Activated naive CD4-positive, alpha-beta T cell treated with anti-CD3 and anti-CD28 coated beads, Interleukin-2, amount 10 ng/mL, durations not matched to agents 7 days and 5 days (primary cell): ENCODE measurements around the gene ITGA6.

Experiments
- CTCF ChIA-PET: fragments of 350-600 bp; sonication (Branson Sonifier 250); formaldehyde crosslinking; loops from one replicate; lab custom pipeline; 2021; ENCODE audit warnings: antibody characterized with exemption; lab: Charles Lee
- DNase-seq: peaks from one replicate; pipeline ENCODE4 v3.0.0-alpha.2; 2020
- H3K27ac Mint-ChIP-seq: one replicate; pipeline ENCODE4 v1.8.0; 2021; ENCODE audit warnings: mild to moderate bottlenecking, moderate library complexity, mixed read lengths
- H3K27me3 Mint-ChIP-seq: one replicate; pipeline ENCODE4 v1.8.0; 2021; ENCODE audit warnings: mild to moderate bottlenecking, mixed read lengths
- H3K36me3 Mint-ChIP-seq: one replicate; pipeline ENCODE4 v1.8.0; 2021; ENCODE audit warnings: mixed read lengths
- H3K4me1 Mint-ChIP-seq: one replicate; pipeline ENCODE4 v1.8.0; 2021; ENCODE audit warnings: mixed read lengths
- H3K4me3 Mint-ChIP-seq: one replicate; pipeline ENCODE4 v1.8.0; 2021; ENCODE audit warnings: mild to moderate bottlenecking, moderate library complexity, mixed read lengths
- H3K9me3 Mint-ChIP-seq: one replicate; pipeline ENCODE4 v1.8.0; 2021; ENCODE audit warnings: mixed read lengths

The ITGA6 gene

GRCh38 chr2:172404824-172405223 is 22.6 kb upstream of the ITGA6 start:
- CTCF ChIA-PET, result no interaction called here
- Mint-ChIP-seq H3K4me1 (no peaks in the 10 kb centered on the region), H3K9me3 (no peaks in the 10 kb centered on the region), H3K4me3 (no peak overlapping the region), H3K27ac (no peak overlapping the region), H3K27me3 (peaks cover 20% of the 10 kb centered on the region), H3K36me3 (no peaks in the 10 kb centered on the region)
- no peak for DNase-seq

DNA sequence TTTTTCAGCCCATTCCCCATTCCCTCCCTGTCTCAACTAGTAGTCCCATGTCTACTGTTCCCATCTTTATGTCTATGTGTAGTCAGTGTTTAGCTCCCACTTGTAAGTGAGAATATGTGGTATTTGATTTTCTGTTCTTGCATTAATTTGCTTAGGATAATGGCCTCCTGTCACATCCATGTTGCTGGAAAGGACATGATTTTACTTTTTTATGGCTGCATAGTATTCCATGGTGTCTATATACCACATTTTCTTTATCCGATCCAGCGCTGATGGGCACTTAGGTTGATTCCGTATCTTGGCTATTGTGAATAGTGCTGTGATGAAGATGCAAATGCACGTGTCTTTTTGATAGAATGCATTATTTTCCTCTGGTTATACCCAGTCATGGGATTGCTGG is 21.7 kb upstream of the ITGA6 start:
- CTCF ChIA-PET, result no interaction called here
- peaks cover 23% of the 10 kb centered on the region for H3K27me3 Mint-ChIP-seq
- H3K4me1 Mint-ChIP-seq, result no peaks in the 10 kb centered on the region
- no peak overlapping the region for H3K27ac Mint-ChIP-seq
- H3K9me3 Mint-ChIP-seq, result no peaks in the 10 kb centered on the region
- no peak for DNase-seq
- H3K36me3 Mint-ChIP-seq, result no peaks in the 10 kb centered on the region
- H3K4me3 Mint-ChIP-seq, result no peak overlapping the region

DNA sequence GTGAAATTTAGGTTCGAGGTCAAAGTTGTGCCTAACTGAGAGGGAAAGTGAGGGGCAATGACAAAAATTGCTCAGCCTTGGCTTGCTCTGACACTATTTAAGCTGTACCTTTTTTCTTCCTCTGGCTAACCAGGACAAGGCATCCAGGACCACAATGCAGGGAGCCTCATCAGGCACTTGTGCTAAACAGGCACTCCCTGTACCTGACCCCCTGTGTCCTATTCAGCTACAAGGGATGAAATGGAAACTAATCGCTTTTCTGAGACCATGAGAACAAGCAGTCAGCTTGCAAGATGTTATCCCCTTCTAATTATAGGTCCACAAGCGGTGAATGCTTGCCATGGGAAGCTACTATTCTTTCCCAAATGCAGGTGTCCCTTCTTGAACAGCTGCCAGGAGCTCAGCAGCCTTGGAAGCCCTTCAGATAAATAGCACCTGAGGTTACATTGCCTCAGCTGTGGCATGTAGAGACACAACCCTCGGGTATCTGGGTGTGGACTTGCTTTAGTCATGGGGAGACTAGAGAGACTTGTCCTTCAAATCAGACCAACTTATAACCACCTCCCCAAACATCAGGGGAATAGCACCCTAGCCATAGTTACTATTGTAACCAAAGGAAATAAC is 19.1 kb upstream of the ITGA6 start:
- H3K27ac Mint-ChIP-seq, result no peak overlapping the region
- H3K27me3 Mint-ChIP-seq, result peaks cover 29% of the 10 kb centered on the region
- no peaks in the 10 kb centered on the region for H3K9me3 Mint-ChIP-seq
- H3K4me1 Mint-ChIP-seq, result no peaks in the 10 kb centered on the region
- no peaks in the 10 kb centered on the region for H3K36me3 Mint-ChIP-seq
- CTCF ChIA-PET, result interaction anchor here (0.6 kb wide), 1 partner anchor 15 kb away, joined by 3 read pairs; no protein-coding TSS in a partner anchor
- no peak for DNase-seq
- H3K4me3 Mint-ChIP-seq, result no peak overlapping the region

- Mint-ChIP-seq H3K4me1 (no peaks in the 10 kb centered on the region), H3K27me3 (peaks cover 22% of the 10 kb centered on the region), H3K9me3 (no peaks in the 10 kb centered on the region), H3K27ac (no peak overlapping the region), H3K4me3 (no peak overlapping the region), H3K36me3 (no peaks in the 10 kb centered on the region)
- CTCF ChIA-PET, result interaction anchor here (0.6 kb wide), 1 partner anchor 14 kb away, joined by 3 read pairs; no protein-coding TSS in a partner anchor
- no peak for DNase-seq
Measured at GRCh38 chr2:172409042-172409441, 18.3 kb upstream of the ITGA6 start.

DNA sequence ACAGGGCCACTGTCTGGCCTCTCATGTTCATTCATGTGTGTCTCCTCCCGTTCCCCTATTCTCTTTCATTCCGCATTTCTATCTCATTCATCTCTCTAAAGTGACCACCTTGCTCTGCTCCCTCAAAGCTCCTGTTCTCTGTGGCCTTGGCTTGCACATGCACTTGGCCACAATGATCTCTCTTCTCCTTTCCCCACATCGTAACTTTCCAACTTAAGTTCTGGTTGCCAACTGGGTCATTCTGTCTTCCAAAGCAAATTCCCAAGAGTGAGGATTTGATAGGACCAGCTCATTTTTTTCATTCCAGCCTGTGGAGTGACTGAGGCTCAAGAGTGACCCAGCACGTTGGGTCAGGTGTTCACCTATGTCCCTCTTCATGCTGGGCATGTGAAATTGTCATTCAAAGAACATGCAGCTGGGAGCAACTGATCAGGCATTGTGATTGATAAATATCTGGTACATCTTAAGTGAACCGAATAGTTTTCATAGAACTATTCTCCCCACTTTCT is 14.3 kb upstream of the ITGA6 start:
- no peaks in the 10 kb centered on the region for H3K36me3 Mint-ChIP-seq
- no peaks in the 10 kb centered on the region for H3K4me1 Mint-ChIP-seq
- H3K27me3 Mint-ChIP-seq, result peaks cover 30% of the 10 kb centered on the region
- no peaks in the 10 kb centered on the region for H3K9me3 Mint-ChIP-seq
- H3K27ac Mint-ChIP-seq, result no peak overlapping the region
- no peak for DNase-seq
- CTCF ChIA-PET, result no interaction called here
- no peak overlapping the region for H3K4me3 Mint-ChIP-seq

DNA sequence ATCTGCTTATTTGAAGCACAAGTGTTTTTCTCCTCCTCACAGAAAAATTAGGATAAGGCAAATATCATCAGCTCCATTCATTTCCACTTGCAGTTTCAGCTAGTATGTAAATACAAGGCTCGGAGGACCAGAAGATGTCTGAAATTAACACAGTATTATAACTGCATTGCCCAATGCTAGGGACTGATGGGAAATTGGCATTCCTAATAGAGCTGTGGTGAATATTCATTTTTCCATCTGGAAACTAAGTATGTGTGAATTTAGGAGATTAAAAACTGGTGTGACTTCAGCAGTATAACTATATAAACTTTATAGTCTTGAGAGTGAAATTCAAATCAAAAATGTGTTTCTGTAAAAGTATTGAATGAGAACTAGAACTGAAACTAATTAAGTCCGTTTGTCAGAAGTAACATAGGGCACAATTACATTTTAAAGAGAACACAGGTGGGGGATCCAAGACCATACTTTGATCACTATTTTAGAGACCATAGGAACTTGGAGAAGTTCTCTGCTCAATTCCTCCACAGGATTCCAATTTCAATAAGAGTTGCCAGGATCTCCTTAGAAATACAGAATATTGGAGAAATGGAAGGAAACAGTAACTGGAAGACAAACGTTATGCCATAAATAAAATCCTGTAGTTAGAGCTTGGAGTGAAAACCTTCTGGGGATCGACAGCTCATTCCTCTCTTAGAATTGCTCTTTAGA is 12.1 kb upstream of the ITGA6 start:
- Mint-ChIP-seq H3K27ac (no peak overlapping the region), H3K36me3 (no peaks in the 10 kb centered on the region), H3K4me3 (no peak overlapping the region), H3K27me3 (peaks cover 35% of the 10 kb centered on the region), H3K4me1 (no peaks in the 10 kb centered on the region), H3K9me3 (no peaks in the 10 kb centered on the region)
- CTCF ChIA-PET, result interaction anchor here (1.2 kb wide), 1 partner anchor 46 kb away, joined by 3 read pairs; no protein-coding TSS in a partner anchor
- no peak for DNase-seq

- Mint-ChIP-seq H3K9me3 (no peaks in the 10 kb centered on the region), H3K4me3 (no peak overlapping the region), H3K27me3 (peaks cover 31% of the 10 kb centered on the region), H3K27ac (no peak overlapping the region), H3K4me1 (no peaks in the 10 kb centered on the region), H3K36me3 (no peaks in the 10 kb centered on the region)
- CTCF ChIA-PET, result no interaction called here
- no peak for DNase-seq
Measured at GRCh38 chr2:172415865-172416183, 11.6 kb upstream of the ITGA6 start.

- Mint-ChIP-seq H3K9me3 (no peaks in the 10 kb centered on the region), H3K36me3 (no peaks in the 10 kb centered on the region), H3K4me3 (no peak overlapping the region), H3K27me3 (peaks cover 30% of the 10 kb centered on the region), H3K27ac (no peak overlapping the region), H3K4me1 (no peaks in the 10 kb centered on the region)
- CTCF ChIA-PET, result interaction anchor here (0.6 kb wide), 1 partner anchor 357 kb away, joined by 3 read pairs; no protein-coding TSS in a partner anchor
- DNase-seq, result no peak
Measured at GRCh38 chr2:172416447-172417058, 10.8 kb upstream of the ITGA6 start.

DNA sequence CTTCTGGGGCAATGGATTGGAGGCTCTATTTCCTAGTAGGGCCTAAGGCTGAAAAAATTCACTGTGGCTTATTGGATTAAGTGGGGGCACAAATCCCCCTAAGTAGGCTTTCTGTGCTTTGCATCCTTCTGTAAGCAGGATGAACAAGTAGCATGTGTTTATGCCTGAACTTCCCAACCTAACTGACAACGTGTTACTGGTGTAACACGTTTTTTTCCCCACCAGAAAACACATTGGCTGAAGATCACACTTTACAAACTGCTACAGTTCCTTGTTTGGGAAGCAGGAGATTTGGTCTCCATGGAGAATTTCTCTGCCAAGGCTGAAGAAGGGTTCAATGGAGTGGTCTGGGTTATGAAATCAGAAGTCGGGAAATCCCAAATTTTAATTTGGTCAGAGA is 7.2 kb upstream of the ITGA6 start:
- peaks cover 26% of the 10 kb centered on the region for H3K27me3 Mint-ChIP-seq
- CTCF ChIA-PET, result interaction anchor here (0.8 kb wide), 1 partner anchor 9 kb away, joined by 3 read pairs; no protein-coding TSS in a partner anchor

DNA sequence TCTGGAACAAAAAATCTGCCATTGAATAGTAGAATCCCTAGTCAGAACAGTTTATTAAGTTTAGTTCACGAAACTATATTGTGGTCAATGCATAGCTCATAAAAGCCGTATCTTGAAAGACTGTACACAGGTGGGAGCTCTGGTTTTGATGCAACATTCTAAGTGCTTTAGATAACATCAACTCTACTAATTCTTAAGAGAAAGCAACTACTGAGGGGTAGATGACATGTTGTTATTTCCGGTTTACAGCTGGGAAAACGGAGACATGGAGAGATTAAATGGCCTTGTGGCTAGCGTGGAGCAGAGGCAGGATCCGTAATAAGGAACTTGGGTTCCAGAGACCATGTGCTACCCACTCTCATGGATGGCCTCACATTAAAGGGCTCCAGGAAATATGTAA is 4.2 kb upstream of the ITGA6 start:
- H3K4me1 Mint-ChIP-seq, result peaks cover 31% of the 10 kb centered on the region
- no peak overlapping the region for H3K4me3 Mint-ChIP-seq
- H3K36me3 Mint-ChIP-seq, result no peaks in the 10 kb centered on the region
- H3K9me3 Mint-ChIP-seq, result no peaks in the 10 kb centered on the region
- CTCF ChIA-PET, result interaction anchor here (0.8 to 11.0 kb wide), 3 partner anchors 9 to 41 kb away, joined by 3 to 128 read pairs (median 4); no protein-coding TSS in a partner anchor
- peaks cover 24% of the 10 kb centered on the region for H3K27me3 Mint-ChIP-seq
- DNase-seq, result no peak
- H3K27ac Mint-ChIP-seq, result peak overlapping the region; percentile 20

More for the DNA sequence above, 7.2 kb upstream of the ITGA6 start:
- Mint-ChIP-seq H3K4me3 (no peak overlapping the region), H3K27ac (no peak overlapping the region), H3K4me1 (peaks cover 16% of the 10 kb centered on the region), H3K9me3 (no peaks in the 10 kb centered on the region), H3K36me3 (no peaks in the 10 kb centered on the region)
- no peak for DNase-seq

DNA sequence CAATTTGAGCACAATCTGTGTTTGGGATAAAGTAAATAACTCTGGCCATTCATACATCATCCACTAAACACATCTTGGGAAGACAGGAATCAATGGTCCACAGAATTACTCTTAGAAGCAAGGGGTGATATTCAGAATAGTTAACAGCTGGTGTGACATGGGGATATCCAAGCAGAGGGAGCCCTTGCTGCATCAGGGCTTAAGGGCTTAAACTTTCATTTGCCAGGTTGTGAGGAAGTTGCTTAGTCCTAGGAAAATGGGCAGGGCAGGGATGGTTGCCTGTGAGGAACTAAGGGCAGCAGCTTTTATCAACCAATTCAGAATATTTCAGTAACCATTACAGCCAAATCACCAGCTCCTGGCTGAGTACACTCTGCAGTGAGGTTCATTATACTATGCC is 2.0 kb upstream of the ITGA6 start:
- no peak overlapping the region for H3K4me3 Mint-ChIP-seq
- peaks cover 28% of the 10 kb centered on the region for H3K27me3 Mint-ChIP-seq
- CTCF ChIA-PET, result interaction anchor here (1.2 to 11.0 kb wide), 4 partner anchors 12 to 252 kb away, joined by 3 to 128 read pairs (median 4); no protein-coding TSS in a partner anchor
- peaks cover 31% of the 10 kb centered on the region for H3K4me1 Mint-ChIP-seq
- H3K9me3 Mint-ChIP-seq, result no peaks in the 10 kb centered on the region
- H3K36me3 Mint-ChIP-seq, result peaks cover 9% of the 10 kb centered on the region
- no peak overlapping the region for H3K27ac Mint-ChIP-seq
- DNase-seq, result no peak

GRCh38 chr2:172426635-172427255 is 641 bp upstream of the ITGA6 start:
- no peak for DNase-seq
- Mint-ChIP-seq H3K4me3 (peak overlapping the region; percentile 81), H3K27me3 (peaks cover 28% of the 10 kb centered on the region), H3K4me1 (peaks cover 31% of the 10 kb centered on the region), H3K27ac (peak overlapping the region; percentile 66), H3K9me3 (no peaks in the 10 kb centered on the region), H3K36me3 (peaks cover 17% of the 10 kb centered on the region)
- CTCF ChIA-PET, result interaction anchor here (1.0 to 11.0 kb wide), 3 partner anchors 14 to 254 kb away, joined by 3 to 128 read pairs (median 4); no protein-coding TSS in a partner anchor

- Mint-ChIP-seq H3K27me3 (peaks cover 28% of the 10 kb centered on the region), H3K36me3 (peaks cover 28% of the 10 kb centered on the region), H3K27ac (peak overlapping the region; percentile 74), H3K9me3 (no peaks in the 10 kb centered on the region), H3K4me3 (peak overlapping the region; percentile 83), H3K4me1 (peaks cover 20% of the 10 kb centered on the region)
- DNase-seq, result peak; percentile 76
- CTCF ChIA-PET, result interaction anchor here (1.4 to 11.0 kb wide), 4 partner anchors 14 to 36 kb away, joined by 3 to 128 read pairs (median 5); no protein-coding TSS in a partner anchor
Measured at GRCh38 chr2:172427990-172428831, 825 bp downstream of the ITGA6 start.
